Esophagus muscularis mucosa (tissue), 3 donors: ENCODE data around the gene SLC25A39.

ENCODE experiments used
- EP300 ChIP-seq: sonication (generic); formaldehyde crosslinking; IDR thresholded peaks from one replicate; pipeline ENCODE4 v1.6.1; 2017; ENCODE audit warnings: antibody characterized with exemption
- TF ChIP-seq, protein P1 (sequence below), 3 experiments: fragments of 200-600 bp in 2 of 3; fragments of 450-650 bp in 1 of 3; sonication (generic) in 2 of 3; IDR thresholded peaks; one replicate each; pipeline ENCODE4 v1.5.1; 2017 to 2019; ENCODE audit warnings: antibody characterized with exemption in 3 of 3, mild to moderate bottlenecking in 2 of 3, moderate library complexity in 1 of 3

- TF ChIP-seq, protein P1, sequence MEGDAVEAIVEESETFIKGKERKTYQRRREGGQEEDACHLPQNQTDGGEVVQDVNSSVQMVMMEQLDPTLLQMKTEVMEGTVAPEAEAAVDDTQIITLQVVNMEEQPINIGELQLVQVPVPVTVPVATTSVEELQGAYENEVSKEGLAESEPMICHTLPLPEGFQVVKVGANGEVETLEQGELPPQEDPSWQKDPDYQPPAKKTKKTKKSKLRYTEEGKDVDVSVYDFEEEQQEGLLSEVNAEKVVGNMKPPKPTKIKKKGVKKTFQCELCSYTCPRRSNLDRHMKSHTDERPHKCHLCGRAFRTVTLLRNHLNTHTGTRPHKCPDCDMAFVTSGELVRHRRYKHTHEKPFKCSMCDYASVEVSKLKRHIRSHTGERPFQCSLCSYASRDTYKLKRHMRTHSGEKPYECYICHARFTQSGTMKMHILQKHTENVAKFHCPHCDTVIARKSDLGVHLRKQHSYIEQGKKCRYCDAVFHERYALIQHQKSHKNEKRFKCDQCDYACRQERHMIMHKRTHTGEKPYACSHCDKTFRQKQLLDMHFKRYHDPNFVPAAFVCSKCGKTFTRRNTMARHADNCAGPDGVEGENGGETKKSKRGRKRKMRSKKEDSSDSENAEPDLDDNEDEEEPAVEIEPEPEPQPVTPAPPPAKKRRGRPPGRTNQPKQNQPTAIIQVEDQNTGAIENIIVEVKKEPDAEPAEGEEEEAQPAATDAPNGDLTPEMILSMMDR (IDR thresholded peaks at IDR 0.05) = no peak
- no peak for TF ChIP-seq EP300
Observed at GRCh38 chr17:44367231-44367979, 42.8 kb upstream of the SLC25A39 start.
